Activated gamma-delta T cell (primary cell): Measurements from ENCODE around the gene MTCH2.
"Not testable (repeated sequence)": the region's sequence is repeated elsewhere in the genome, so short reads cannot be mapped to it uniquely, and the experiment has no call there.

Experiments used
- DNase-seq: peaks from one replicate; lab custom pipeline; 2025; lab: John Stamatoyannopoulos, UW

Gene MTCH2

DNA sequence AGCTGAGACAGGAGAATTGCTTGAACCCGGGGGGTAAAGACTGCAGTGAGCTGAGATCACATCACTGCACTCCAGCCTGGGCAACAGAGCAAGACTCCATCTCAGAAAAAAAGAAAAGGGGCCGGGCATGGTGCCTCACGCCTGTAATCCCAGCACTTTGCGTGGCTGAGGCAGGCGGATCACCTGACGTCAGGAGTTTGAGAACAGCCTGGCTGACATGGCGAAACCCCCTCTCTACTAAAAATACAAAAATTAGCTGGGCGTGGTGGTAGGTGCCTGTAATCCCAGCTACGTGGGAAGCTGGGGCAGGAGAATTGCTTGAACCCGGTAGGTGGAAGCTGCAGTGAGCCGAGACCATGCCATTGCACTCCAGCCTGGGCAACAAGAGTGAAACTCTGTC lies 6.0 kb downstream of the MTCH2 start:
- not testable (repeated sequence) for DNase-seq

DNA sequence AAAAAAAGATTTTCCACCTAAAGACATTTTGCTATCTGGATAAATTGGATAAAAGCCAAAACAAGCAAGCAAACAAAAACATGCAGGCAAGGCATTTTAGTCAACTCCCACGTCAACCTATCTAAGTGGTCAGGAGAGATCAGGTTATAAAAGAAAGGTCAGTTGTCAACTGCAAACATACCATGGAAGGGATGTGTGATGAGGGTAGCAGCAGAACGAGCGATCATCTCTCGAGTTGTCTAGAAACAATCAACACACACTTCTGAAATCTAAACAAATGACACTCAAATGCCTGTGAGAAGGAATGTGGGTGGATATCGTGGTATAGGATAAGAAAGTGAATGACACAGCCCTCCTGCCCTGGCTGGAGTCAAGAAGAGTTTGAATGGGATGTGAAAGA lies 10.9 kb downstream of the MTCH2 start:
- DNase-seq: no peak

DNA sequence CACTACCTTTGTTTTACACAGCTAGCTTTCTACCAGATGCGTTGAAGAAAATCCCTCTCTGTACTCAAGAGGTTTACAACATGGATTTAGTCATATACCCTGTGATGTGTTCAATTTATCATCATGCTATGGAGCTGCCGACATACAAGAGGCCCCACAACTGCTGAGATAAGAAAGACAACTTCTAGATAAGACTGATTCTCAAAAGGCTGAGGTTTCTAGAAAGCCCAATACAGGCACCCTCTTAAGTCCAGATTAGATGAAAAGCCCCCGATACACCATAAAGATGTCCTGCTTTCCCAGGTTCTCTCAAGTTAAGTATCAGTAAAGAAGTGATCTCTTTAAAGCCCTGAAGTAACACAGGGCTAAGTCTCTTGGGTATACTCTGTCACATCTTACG lies 14.3 kb downstream of the MTCH2 start:
- DNase-seq: no peak

DNA sequence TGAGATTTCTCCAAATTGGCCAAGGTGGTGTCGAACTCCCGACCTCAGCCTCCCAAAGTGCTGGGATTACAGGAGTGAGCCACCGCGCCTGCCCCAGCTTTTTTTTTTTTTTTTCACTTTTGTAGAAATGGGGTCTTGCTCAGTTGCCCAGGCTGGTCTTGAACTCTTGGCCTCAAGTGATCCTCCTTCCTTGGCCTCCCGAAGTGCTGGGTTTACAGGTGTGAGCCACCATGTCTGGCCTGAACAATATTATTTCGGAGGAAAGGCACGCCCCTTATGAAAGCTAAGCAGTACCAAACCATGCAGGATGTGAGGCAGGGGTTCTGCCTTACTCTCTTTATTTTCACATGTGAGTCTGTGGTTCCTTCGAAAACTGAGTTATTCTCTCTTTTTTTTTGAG lies 16.1 kb downstream of the MTCH2 start:
- no peak for DNase-seq

DNA sequence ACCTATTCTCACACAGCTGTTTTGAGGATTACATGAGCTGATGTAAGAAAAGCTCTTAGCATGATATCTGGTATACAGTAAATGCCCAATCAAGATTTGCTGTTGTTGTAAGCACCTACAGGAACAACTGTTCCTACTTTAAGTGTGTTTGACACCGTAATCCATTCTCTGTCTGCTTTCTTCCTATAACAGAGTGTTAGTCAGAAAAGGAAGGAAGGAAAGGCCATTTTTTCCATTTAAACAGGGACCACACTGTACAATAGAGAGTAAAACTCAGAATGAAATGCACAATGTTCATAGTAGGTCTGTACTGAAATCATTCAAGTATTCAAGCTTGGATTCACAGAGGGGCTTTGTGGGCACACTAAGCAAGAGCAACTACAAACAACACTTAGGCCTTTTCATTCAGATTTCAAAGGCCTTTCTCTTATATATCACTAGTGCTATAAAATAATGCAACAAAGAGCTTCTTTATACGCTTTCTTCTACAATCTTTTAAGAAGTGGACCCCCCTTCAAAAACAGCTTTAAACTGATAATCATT lies 21.5 kb downstream of the MTCH2 start:
- no peak for DNase-seq

DNA sequence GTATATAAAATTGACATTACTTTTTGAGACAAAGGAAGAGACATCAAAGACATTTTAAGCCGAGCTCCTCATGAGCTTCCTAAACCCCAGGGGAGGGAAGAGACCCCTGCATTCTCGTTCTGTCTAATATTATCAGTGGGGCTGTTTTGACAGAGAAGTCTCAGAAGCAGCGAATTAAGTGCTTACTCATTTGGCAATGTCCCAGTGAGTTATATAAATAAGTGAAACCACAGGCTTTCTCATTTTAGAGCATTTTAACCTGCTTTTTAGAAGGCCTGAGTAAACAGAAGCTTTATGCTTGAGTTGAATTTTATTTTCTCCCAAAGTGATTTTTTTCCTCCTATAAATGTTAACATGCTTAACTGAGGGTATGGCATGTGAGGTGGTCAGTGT lies 24.9 kb downstream of the MTCH2 start:
- DNase-seq: no peak

DNA sequence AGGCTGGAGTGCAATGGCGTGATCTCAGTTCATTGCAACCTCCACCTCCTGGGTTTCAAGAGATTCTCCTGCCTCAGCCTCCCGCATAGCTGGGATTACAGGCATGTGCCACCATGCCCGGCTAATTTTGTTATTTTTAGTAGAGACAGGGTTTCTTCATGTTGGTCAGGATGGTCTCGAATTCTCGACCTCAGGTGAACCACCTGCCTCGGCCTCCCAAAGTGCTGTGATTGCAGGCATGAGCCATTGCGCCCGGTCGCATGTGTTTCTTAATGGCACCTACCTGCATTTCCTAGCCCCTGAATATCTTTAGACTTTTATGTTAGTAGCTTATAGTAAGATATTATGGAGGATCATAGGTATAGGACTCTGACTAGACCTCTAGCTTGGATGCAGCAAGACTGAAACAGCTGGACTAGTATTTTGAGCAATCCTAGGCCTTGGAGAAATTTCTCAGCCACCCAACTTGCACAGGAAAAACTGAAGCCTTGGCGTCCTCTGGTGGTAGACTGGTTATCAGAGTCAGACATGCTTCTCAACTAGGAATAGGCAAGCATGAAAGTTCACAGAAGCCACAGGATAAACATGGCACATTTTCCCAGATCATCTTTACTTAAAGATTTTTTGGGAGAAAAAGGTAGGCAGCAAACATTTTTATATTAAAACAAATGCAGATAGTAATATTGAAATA lies 25.5 kb downstream of the MTCH2 start:
- DNase-seq: no peak

DNA sequence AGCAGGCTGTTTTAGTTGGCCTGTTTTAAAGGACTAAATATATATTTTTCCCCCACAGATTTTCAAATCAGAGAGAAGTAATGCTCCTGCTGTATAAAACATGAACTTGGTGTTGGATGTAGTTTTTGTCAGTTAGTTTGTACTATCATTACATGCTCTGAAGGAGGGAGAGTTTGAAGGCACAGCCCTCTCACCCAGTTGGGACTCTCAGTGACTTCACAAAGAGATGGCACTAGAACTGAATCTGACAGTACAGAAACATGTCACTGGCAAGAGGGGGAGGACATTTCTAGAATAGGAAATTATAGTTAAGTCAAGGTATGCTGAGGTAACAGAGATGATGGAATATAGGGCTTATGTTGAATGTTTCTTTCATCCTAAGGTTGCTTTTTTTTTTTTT lies 27.1 kb downstream of the MTCH2 start:
- no peak for DNase-seq

DNA sequence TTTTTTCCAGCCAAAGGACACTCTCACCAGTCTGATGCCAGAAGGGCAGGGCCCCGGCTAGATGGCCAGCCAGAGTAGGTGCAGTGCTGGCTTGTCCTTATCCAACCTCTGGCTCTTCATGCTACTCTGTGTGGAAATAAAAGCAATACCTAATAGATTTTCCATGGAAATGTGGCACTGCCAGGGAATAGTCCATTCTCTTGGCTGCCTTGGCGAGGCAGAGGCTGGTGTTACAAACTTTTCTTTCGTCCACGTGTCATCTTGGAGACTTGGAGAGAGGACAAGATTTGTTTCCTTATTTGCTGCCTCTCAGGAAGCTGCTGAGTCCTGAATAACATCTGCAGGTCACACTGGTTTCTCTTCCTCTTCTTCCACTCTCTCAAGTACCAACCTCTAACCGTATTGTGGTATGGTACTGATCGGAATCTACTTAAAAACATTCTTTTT lies 31.0 kb downstream of the MTCH2 start:
- no peak for DNase-seq

DNA sequence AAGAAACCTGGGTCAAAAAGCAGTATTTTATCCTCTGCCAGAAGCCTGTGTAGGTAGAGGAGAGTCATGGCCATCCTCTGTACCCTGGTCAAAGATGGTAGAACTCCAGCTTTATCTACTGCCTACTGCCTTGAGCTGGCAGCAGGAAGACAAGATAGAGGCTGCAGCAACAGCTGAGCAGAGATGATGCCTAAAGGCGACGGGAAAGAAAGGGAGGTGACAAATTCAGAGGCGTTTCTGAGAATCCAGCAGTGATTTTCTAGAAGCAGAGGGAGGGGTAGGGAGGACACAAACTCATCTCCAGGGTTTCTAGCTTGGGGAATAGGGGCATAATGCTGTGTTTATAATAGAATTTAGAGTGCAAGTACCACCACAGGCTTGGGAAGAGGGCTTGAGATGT lies 32.7 kb downstream of the MTCH2 start:
- no peak for DNase-seq

DNA sequence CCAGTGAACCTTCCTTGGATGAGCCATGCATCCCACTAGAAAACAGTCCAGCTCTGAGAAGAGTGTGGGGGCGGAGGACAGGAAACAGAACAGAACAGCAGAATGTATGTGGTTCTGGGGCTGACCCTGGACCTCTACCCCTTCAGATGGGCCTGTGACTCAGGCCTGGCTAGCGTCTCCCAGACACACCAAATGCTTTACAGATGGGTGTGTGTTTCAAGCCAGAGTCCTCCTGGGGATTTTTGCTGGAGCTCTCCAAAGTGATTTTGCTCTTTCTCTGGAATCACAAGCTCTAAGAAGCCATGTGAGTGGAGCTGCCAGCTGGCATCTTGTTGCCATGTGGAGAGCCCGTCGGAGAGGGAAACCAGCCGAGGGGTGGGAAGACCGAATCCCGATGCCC lies 35.0 kb downstream of the MTCH2 start:
- DNase-seq: no peak

DNA sequence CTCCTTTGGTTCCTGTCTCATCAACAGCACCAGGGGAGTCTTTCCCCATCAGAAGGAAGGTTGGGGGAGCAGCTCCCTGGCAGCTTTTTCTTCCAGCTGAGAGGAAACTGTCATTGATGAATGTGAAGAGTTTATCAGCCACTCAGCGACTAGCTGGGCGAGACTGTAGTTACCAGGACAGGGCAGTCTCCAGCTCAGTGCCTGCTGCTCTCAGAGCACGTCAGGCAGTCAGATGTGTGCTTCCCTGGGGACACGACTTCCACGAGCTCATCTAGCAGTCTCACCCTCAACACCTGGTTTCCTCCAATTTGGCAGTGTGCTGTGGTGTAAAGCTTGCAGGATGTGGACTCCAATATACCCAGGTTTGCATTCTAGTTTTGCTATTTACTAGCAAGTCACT lies 35.6 kb downstream of the MTCH2 start:
- DNase-seq: no peak

DNA sequence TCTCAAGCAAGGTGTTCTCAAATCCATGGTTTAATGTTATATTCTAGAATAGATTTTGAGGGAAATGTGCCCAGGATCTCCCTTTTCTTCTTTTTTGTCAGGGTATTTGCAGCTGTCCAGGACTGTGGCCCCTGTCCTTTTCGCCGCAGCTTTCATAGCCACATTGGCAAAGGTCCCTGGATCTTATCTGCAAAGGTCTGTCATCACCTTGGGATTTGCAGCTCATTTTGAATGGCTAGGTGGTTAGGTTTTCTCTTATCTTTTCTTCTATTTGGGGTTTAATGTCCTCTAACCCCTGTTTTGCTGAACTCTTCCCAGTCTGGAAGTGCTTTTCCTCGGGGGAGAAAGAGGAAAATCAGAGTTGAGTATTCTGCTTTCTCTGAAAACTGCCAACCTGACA lies 36.4 kb downstream of the MTCH2 start:
- DNase-seq: no peak

DNA sequence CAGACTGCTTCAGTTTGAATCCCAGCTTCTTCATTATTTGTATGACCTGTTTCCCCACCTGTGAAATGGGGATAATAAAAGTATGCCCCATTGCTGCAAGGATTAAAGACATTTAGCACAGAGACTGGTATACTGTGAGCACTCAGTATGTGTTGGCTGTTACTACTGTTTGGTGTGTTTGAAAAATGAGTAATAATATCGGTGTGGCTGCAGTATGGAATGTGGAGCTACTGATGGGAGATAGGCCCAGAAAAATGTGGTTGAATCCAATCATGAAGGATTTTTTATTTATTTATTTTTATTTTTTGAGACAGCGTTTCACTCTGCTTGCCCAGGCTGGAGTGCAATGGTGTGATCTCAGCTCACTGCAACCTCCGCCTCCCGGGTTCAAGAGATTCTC lies 39.1 kb downstream of the MTCH2 start:
- DNase-seq: no peak

DNA sequence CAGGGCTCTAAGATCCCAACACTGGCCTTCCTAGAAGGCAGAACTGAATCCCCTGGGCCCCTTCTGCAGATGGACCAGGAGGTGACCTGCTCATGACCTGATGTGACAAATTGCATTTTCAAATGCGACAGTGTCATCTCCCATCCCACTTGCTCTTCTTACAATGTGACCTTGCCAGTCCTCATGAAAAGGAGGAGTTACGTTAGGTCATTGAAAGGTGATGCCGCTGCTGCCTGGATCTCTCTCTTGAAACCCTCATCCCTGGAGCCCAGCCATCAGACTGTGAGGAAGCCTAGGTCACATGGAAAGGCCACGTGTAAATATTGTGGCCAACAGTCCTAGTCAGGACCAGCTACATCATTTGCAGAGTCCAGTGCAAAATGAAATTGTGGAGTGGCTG lies 42.5 kb downstream of the MTCH2 start:
- no peak for DNase-seq

DNA sequence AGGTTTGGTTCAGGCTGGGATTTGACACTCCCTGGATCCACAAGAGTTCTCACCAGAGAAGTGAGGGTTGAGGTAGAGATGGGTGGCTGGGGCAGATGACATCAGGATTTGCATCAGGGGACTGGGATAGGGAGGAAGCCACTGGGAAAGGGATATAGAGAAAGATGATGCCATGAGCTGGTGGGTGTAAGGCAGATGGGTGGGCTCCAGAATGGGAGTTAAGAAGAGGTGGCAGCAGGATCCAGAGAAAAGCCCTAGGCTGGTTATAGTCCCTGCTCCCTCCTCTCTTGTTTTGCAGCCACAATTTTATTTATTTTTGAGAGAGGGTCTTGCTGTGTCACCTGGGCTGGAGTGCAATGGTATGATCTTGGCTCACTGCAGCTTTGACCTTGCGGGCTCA lies 46.4 kb downstream of the MTCH2 start:
- DNase-seq: no peak

DNA sequence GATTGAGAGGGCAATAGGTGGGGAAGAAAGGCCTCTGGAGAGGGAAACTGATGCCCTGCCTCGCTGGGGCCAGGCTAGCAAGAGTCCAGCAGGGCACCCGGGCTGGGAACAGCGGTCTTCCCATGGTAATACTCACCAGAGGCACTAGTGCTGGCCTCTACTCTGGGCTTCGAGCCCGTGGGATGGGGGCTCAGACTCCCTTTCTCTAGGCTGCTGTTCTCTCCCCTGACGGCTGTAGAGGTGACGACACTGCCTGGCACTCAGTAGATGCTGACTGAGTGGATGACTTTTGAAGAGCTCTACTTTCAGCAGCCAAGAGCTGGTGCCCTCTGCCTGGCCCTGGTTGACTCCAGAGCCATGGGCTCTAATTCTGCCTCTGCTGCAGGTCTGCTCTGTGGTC lies 47.3 kb downstream of the MTCH2 start:
- no peak for DNase-seq

DNA sequence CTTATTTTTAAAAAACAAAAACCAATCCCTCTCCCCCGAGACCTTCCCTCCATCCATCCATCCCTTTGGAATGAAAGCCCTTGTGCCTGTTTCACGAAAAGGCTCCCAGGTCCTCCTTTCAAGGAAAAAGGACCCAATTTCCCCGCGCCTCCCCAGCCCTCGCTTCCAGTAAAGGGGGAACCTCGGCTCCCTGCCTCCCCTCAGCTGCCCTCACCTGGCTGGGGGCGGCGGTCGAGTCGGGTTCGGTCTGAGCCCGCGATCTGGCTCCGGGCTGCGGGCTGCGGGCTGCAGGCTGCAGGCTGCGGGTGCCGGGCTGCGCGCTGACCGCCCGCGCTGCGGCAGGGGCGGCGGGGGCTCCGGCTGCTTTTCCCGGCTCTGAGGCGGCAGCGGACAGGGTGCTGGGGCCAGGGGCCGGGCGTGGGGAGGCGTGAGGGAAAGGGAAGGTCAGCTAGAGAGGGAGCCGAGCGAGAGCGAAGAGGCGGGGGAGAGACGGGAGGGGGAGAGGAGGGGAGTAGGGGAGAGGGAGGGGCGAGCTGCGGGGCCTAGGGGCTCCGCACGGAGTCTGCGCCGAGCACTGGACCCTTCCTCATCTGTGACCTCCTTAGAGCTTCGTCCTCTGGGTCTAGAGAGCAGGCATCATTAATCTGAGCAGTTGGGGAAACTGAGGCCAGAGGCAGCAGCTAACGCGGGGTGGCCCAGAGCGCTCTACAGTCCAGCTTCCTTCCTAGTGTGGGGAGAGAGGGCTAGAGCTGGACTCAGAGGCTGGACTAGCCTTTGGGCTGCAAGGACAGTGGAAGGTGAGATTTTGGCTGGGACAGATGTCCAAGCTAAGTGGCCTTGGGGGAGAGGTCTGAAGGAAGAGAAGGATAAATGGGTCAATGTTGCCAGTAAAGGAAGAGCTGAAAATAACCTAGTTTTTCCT lies 48.2 kb downstream of the MTCH2 start, which contains the start of gene C1QTNF4:
C1QTNF4 (minus strand) TSS at position 478 of the 922 bp plus-strand sequence. CDS start 3,601 bp downstream, outside the sequence.
- no peak for DNase-seq

DNA sequence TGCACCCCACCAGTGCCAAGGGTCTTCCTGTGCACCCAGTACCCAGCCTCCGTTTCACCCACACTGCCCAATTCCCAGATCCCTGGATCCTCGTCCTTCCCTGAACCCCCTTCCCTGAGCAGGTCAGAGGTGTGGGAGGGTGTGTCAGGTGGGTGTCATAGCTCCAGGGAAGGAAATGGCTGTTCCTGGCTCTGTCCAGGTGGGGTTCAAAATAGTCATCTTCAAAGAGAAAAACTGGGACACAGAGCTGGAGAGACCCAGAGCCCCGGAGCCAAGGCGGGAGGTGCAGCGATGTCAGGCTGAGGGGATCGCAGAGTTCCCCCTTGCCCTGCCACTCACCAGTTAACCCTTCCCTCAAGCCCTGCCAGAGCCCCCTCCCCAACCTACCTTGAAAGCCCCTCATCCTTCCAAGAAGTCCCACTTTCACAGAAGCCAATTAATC lies 48.8 kb downstream of the MTCH2 start:
- DNase-seq: no peak

DNA sequence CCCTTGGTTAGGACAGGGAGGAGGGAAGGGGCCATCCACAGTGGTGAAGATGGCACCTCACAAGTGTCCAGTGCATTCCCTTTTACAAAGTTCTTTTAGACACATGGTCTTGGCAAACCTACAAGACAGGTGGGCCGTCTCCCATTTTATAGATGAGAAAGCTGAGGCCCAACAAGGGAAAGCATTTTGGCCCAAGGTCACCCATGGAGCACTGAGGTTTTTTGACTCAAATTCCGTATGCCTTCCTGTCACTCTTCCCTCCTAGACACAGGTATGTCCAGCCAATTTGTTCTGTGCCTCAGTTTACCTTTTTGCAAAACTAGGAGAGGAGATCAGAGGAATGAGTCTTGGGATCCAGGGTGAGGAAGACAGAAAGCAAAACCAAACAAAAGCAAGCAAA lies 49.4 kb downstream of the MTCH2 start:
- DNase-seq: no peak

DNA sequence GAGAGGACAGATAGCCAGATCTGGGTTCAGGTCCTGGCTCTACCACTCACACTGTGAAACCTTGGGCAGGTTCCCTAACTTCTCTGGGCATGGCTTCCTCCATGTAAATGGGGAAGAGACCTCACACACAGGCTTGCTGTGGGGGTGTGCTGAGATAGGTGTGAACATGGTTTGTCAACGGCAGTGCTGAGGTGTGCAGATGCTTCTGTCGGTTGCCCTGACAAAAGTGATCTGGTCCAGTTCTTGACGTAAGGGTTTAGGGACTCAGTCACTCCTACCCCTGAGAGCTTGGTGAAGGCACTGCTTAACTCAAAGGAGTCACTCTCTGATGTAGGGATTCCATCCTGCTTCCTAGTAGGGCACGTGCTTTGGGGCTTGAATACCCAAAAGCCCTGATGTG lies 50.1 kb downstream of the MTCH2 start:
- DNase-seq: no peak

DNA sequence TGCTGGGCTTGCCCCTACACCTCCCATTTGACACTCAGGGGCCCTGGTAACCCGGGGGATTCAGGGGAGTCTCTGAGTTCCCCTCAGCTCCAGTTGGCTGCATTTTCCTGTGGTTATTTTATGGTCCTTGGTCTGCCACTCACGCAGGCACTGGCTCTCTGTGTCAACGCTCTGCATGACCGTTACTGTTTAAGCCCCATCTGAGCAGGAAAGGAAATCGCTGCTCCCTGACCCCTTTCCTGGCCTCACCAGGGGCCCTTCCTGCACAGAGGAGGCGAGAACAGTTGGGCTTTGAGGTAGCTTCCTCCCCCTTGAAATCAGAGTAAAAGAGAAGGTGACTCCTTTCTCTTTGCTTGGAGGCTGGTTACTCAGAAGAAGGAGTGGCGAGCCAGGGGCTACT lies 50.6 kb downstream of the MTCH2 start:
- no peak for DNase-seq
